GM12878 (cell line): ENCODE data around the gene KLHL24.
A peak's percentile ranks its signal among the peaks of the same experiment; 100 is the strongest.

Source experiments
- BCLAF1 ChIP-seq: fragments of 450-650 bp; IDR thresholded peaks from 2 replicates; pipeline ENCODE4 v1.6.1; 2017; ENCODE audit warnings: antibody characterized with exemption, mild to moderate bottlenecking, moderate library complexity
- CTCF ChIP-seq, 3 experiments: IDR thresholded peaks in 2 of 3; conservative IDR thresholded peaks in 1 of 3; 2 replicates each; pipeline ENCODE4 v1.5.1; 2011; ENCODE audit warnings: low read depth in 3 of 3, low read length in 3 of 3, mild to moderate bottlenecking in 3 of 3, control low read depth in 2 of 3, moderate library complexity in 2 of 3, inconsistent platforms in 1 of 3, mixed read lengths in 1 of 3; ENCODE audit not compliant: control insufficient read depth in 2 of 3, insufficient read depth in 1 of 3; ENCODE audit errors: extremely low read depth in 1 of 3
- GABPA ChIP-seq: IDR thresholded peaks from 2 replicates; pipeline ENCODE4 v1.6.1; 2014; ENCODE audit warnings: antibody characterized with exemption, low read depth, mild to moderate bottlenecking, inconsistent platforms
- HCFC1 ChIP-seq: fragments of 150-350 bp; IDR thresholded peaks from 2 replicates; pipeline ENCODE4 v1.6.1; 2014; ENCODE audit warnings: low read length
- HDGF ChIP-seq: fragments of 450-650 bp; IDR thresholded peaks from 2 replicates; pipeline ENCODE4 v1.6.1; 2016; ENCODE audit warnings: antibody characterized with exemption
- MEF2A ChIP-seq: IDR thresholded peaks from 2 replicates; pipeline ENCODE4 v1.6.1; 2011; ENCODE audit warnings: low read depth, mild to moderate bottlenecking, low read length, moderate library complexity; ENCODE audit not compliant: insufficient read depth
- NFIC ChIP-seq: IDR thresholded peaks from 2 replicates; pipeline ENCODE4 v1.6.1; 2012; ENCODE audit warnings: low read depth, mild to moderate bottlenecking, inconsistent platforms, low read length, moderate library complexity
- NKRF ChIP-seq: fragments of 450-650 bp; conservative IDR thresholded peaks from 2 replicates; pipeline ENCODE4 v1.6.1; 2017; ENCODE audit warnings: mild to moderate bottlenecking, moderate library complexity
- NR2F1 ChIP-seq: fragments of 450-650 bp; conservative IDR thresholded peaks from 2 replicates; pipeline ENCODE4 v1.6.1; 2017; ENCODE audit warnings: mild to moderate bottlenecking
- PBX3 ChIP-seq: IDR thresholded peaks from 2 replicates; pipeline ENCODE4 v1.6.1; 2011; ENCODE audit warnings: mild to moderate bottlenecking, low read depth, low read length, moderate library complexity; ENCODE audit not compliant: insufficient replicate concordance
- POLR2A ChIP-seq: IDR thresholded peaks from 2 replicates; pipeline ENCODE4 v1.6.1; 2011; ENCODE audit warnings: low read depth, mild to moderate bottlenecking, low read length
- POLR2AphosphoS5 ChIP-seq: IDR thresholded peaks from 2 replicates; pipeline ENCODE4 v1.6.1; 2011; ENCODE audit warnings: mild to moderate bottlenecking, low read length, inconsistent platforms
- RAD21 ChIP-seq: IDR thresholded peaks from 2 replicates; pipeline ENCODE4 v1.6.1; 2011; ENCODE audit warnings: mild to moderate bottlenecking, low read depth, low read length, moderate library complexity; ENCODE audit not compliant: insufficient read depth
- USF2 ChIP-seq: IDR thresholded peaks from 2 replicates; pipeline ENCODE4 v1.6.1; 2011; ENCODE audit warnings: low read depth, low read length, improper control_type of control experiment, borderline replicate concordance

- TF ChIP-seq BCLAF1 = no peak
- TF ChIP-seq RAD21 = no peak
- peak; percentile 81 for TF ChIP-seq POLR2A
- no peak for TF ChIP-seq CTCF (IDR thresholded peaks at IDR 0.05 in 2 of 3, conservative IDR thresholded peaks at IDR 0.05 in 1 of 3; ENCODE audit: control insufficient read depth in 2 of 3, extremely low read depth in 1 of 3, insufficient read depth in 1 of 3, low read depth in 3 of 3, low read length in 3 of 3)
- no peak for TF ChIP-seq PBX3
- TF ChIP-seq POLR2AphosphoS5 = peak; percentile 56; the same call in 1 of the 2 replicates
- no peak for TF ChIP-seq GABPA
- TF ChIP-seq HDGF = no peak
- peak; percentile 93 for TF ChIP-seq NKRF
- no peak for TF ChIP-seq USF2
- no peak for TF ChIP-seq MEF2A
- peak; percentile 86 for TF ChIP-seq NR2F1
- TF ChIP-seq HCFC1 = no peak; the same call in 1 of the 2 replicates
- no peak for TF ChIP-seq NFIC
These were observed 62.3 kb downstream of the KLHL24 start, which contains the start of gene YEATS2 for GRCh38 chr3:183697610-183698317.
